ENCODE results near the gene WSB2. TPM values are rescaled to one million over a fixed set of nuclear protein-coding genes. Genes with fewer than 3 reads are reported as not detected.

Gene WSB2
- total RNA-seq, 2 experiments from 2014 or later: 57.7 to 58.2 TPM

GRCh38 chr12:118052324-118053070 is 8.5 kb downstream of the WSB2 start:
- Mint-ChIP-seq H3K27me3 (no peaks in the 10 kb centered on the region), H3K27ac (peak overlapping the region; percentile 83), H3K4me3 (peak overlapping the region; percentile 37), H3K36me3 (ENCODE audit: low read depth) (peaks cover 48% of the 10 kb centered on the region), H3K9me3 (ENCODE audit: low read depth) (no peaks in the 10 kb centered on the region), H3K4me1 (peaks cover 44% of the 10 kb centered on the region)
- POLR2A ChIA-PET: interaction anchor here (0.5 to 0.6 kb wide), 2 partner anchors 36 to 70 kb away, joined by 3 read pairs; partner anchors contain the start of gene RFC5
- DNase-seq (peak; percentile 69), ATAC-seq (peak; percentile 60)
- CTCF ChIA-PET: interaction anchor here (6.0 kb wide), 1 partner anchor 16 kb away, joined by 48 read pairs; no protein-coding TSS in a partner anchor
- intact Hi-C loops (cut with DNase I, micrococcal nuclease): loop anchor here (1.0 kb wide), 2 partner anchors 8 to 17 kb away; no protein-coding TSS in a partner anchor

DNA sequence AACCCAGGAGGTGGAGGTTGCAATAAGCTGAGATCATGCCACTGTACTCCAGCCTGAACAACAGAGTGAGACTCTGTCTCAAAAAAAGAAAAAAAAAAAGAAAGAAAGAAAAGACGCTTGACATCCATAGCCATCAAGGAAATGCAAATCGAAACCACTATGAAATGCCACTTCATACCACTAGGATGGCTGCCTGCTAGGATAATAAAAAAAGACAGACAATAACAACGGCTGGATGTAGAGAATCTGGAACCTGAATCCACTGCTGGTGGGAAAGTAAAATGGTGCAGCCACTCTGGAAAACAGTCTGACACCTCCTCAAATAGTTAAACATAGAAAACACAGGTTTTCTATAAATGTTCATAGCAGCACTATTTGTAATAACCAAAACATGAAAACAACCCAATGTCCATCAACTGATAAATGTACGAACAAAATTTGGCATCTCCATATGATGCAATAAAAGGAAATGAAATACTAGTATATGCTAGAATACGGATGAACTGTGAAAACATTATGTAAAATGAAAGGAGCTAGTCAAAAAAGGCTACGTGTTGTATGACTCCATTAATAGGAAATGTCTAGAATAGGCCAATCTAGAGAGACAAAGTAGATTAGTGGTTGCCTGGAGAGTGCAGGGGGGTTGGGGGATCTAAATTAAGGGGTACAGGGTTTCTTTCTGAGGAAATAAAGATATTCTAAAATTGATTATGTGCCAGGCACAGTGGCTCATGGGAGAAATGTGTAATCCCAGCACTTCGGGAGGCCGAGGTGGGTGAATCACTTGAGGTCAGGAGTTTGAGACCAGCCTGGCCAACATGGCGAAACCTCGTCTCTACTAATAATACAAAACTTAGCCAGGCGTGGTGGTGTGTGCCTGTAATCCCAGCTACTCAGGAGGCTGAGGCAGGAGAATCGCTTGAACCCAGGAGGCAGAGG is 9.7 kb downstream of the WSB2 start:
- POLR2A ChIA-PET: interaction anchor here (0.6 kb wide), 1 partner anchor 8 kb away, joined by 3 read pairs; no protein-coding TSS in a partner anchor
- peak overlapping the region; percentile 83 for H3K27ac Mint-ChIP-seq
- ATAC-seq (peak; percentile 15), DNase-seq (no peak)
- peak overlapping the region; percentile 15 for H3K4me3 Mint-ChIP-seq
- H3K9me3 Mint-ChIP-seq (ENCODE audit: low read depth): no peaks in the 10 kb centered on the region
- CTCF ChIA-PET: interaction anchor here (1.0 kb wide), 1 partner anchor 12 kb away, joined by 4 read pairs; no protein-coding TSS in a partner anchor
- H3K4me1 Mint-ChIP-seq: peaks cover 48% of the 10 kb centered on the region
- intact Hi-C loops (cut with DNase I, micrococcal nuclease): no loop called here
- no peaks in the 10 kb centered on the region for H3K27me3 Mint-ChIP-seq
- H3K36me3 Mint-ChIP-seq (ENCODE audit: low read depth): peaks cover 49% of the 10 kb centered on the region

DNA sequence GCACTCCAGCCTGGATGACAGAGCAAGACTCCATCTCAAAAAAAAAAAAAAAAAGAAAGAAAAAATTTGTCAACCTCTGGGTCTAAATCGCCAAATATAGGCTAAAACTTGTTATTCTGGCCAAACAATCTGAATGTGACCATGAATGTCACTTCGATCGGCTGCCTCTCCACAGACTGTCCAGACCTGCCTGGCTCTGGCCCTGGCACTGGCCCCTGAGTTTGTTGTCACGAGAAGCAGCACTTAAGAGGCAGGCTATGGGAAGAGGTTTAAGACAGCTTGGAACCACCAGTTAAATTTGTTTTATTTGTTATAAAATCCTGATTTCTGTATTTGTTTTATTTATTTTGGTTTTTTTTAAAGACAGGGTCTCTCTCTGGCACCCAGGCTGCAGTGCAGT is 14.5 kb downstream of the WSB2 start:
- Mint-ChIP-seq H3K36me3 (ENCODE audit: low read depth) (peaks cover 69% of the 10 kb centered on the region), H3K4me1 (peaks cover 59% of the 10 kb centered on the region), H3K4me3 (no peak overlapping the region), H3K27ac (peak overlapping the region; percentile 91), H3K9me3 (ENCODE audit: low read depth) (no peaks in the 10 kb centered on the region), H3K27me3 (no peaks in the 10 kb centered on the region)
- DNase-seq (no peak), ATAC-seq (no peak)
- ChIA-PET POLR2A (interaction anchor here (0.6 kb wide), 1 partner anchor 29 kb away, joined by 10 read pairs; no protein-coding TSS in a partner anchor), CTCF (interaction anchor here (1.2 to 1.9 kb wide), 4 partner anchors 10 to 330 kb away, joined by 3 to 9 read pairs (median 5); partner anchors contain the start of gene SUDS3)
- intact Hi-C loops (cut with DNase I, micrococcal nuclease): loop anchor here in 1 of 2 experiments (10.0 kb wide), 1 partner anchor 1968 kb away; no protein-coding TSS in a partner anchor

GRCh38 chr12:118044577-118044976 is 16.4 kb downstream of the WSB2 start:
- peaks cover 54% of the 10 kb centered on the region for H3K4me1 Mint-ChIP-seq
- H3K27ac Mint-ChIP-seq: peak overlapping the region; percentile 97
- H3K36me3 Mint-ChIP-seq (ENCODE audit: low read depth): peaks cover 61% of the 10 kb centered on the region
- ChIA-PET CTCF (interaction anchor here (0.8 to 1.8 kb wide), 7 partner anchors 8 to 169 kb away, joined by 4 to 10 read pairs (median 5); no protein-coding TSS in a partner anchor), POLR2A (interaction anchor here (0.6 to 2.6 kb wide), 10 partner anchors 9 to 1969 kb away, joined by 3 to 18 read pairs (median 4); partner anchors contain the start of gene WSB2)
- ATAC-seq (no peak), DNase-seq (no peak)
- H3K9me3 Mint-ChIP-seq (ENCODE audit: low read depth): no peaks in the 10 kb centered on the region
- intact Hi-C loops (cut with DNase I, micrococcal nuclease): loop anchor here (1.0 to 10.0 kb wide), 4 partner anchors 8 to 1970 kb away; partner anchors contain the start of gene RFC5 (in 1 of the 2)
- H3K4me3 Mint-ChIP-seq: peak overlapping the region; percentile 33
- no peaks in the 10 kb centered on the region for H3K27me3 Mint-ChIP-seq

DNA sequence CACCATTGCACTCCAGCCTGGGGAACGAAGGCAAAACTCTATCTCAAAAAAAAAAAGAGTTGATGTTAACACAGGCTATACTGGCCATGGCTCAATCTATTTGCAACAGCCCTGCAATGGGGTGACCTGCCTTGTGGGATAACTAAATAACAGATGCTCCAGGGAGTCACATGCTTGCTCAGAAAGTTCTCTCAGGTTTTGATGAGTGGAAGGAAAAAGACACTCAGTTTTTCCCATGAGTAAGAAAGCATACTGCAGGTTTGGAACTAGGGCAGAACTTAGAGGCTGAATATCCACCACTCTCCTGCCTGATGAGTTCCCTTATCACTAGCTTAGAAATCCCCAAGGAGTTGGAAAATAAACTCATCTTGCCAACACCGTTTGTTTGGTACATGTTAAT is 16.9 kb downstream of the WSB2 start:
- DNase-seq (peak; percentile 51), ATAC-seq (peak; percentile 67)
- intact Hi-C loops (cut with DNase I, micrococcal nuclease): loop anchor here (1.0 to 10.0 kb wide), 4 partner anchors 8 to 1971 kb away; partner anchors contain the start of gene RFC5 (in 1 of the 2)
- no peaks in the 10 kb centered on the region for H3K27me3 Mint-ChIP-seq
- ChIA-PET CTCF (interaction anchor here (1.4 to 1.8 kb wide), 4 partner anchors 10 to 169 kb away, joined by 4 to 7 read pairs (median 5); no protein-coding TSS in a partner anchor), POLR2A (interaction anchor here (0.6 to 2.6 kb wide), 9 partner anchors 8 to 1970 kb away, joined by 3 to 18 read pairs (median 5); partner anchors contain the start of gene WSB2)
- H3K36me3 Mint-ChIP-seq (ENCODE audit: low read depth): peaks cover 60% of the 10 kb centered on the region
- peak overlapping the region; percentile 97 for H3K27ac Mint-ChIP-seq
- H3K9me3 Mint-ChIP-seq (ENCODE audit: low read depth): no peaks in the 10 kb centered on the region
- peaks cover 53% of the 10 kb centered on the region for H3K4me1 Mint-ChIP-seq
- peak overlapping the region; percentile 33 for H3K4me3 Mint-ChIP-seq

DNA sequence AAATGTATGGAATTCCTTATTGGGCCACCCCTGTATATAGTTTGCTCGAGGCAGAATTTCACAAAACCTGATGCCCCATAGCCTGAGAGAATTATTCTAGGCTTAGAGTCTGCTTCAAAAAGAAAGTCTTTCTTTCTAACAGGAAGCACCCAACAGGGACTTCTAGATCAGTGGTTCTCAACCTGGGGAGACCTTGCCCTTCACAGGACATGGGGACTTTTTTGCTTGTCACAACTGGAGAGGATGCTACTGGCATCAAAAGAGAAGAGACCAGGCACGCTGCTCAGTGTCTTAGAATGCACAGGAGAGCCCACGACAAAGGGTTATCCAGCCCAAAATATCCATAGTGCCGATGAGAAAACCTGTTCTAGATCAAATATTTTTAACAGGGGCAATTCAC is 18.9 kb downstream of the WSB2 start:
- H3K4me1 Mint-ChIP-seq: peaks cover 60% of the 10 kb centered on the region
- H3K36me3 Mint-ChIP-seq (ENCODE audit: low read depth): peaks cover 70% of the 10 kb centered on the region
- no peak overlapping the region for H3K4me3 Mint-ChIP-seq
- H3K9me3 Mint-ChIP-seq (ENCODE audit: low read depth): no peaks in the 10 kb centered on the region
- ATAC-seq (no peak), DNase-seq (no peak)
- CTCF ChIA-PET: no interaction called here
- H3K27ac Mint-ChIP-seq: peak overlapping the region; percentile 88
- H3K27me3 Mint-ChIP-seq: no peaks in the 10 kb centered on the region
- POLR2A ChIA-PET: no interaction called here
- intact Hi-C loops (cut with DNase I, micrococcal nuclease): loop anchor here in 1 of 2 experiments (10.0 kb wide), 1 partner anchor 1973 kb away; no protein-coding TSS in a partner anchor

DNA sequence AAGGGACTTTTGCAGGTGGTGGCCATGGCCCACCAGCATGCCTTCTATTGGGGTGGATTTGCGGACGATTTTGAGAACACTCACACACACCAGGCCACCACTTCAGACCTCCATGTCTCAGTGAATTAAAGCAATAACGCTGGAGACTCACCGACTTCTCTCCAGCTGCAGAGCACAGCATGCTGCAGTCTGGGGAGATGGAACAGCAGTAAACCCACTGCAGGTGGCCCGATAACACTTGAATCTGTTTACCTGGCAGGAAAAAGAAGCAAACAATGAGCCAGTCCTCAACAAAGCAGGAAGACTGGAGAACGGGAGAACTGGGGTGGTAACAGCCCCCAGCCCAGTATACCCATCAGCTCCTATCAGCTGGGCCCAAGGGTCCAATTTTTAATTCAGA is 22.8 kb downstream of the WSB2 start:
- Mint-ChIP-seq H3K4me1 (peaks cover 62% of the 10 kb centered on the region), H3K9me3 (ENCODE audit: low read depth) (peaks cover 2% of the 10 kb centered on the region), H3K36me3 (ENCODE audit: low read depth) (peaks cover 83% of the 10 kb centered on the region), H3K27ac (peak overlapping the region; percentile 19), H3K27me3 (no peaks in the 10 kb centered on the region), H3K4me3 (no peak overlapping the region)
- intact Hi-C loops (cut with DNase I, micrococcal nuclease): loop anchor here in 1 of 2 experiments (5.0 to 10.0 kb wide), 2 partner anchors 161 to 1953 kb away; no protein-coding TSS in a partner anchor
- CTCF ChIA-PET: interaction anchor here (5.9 kb wide), 1 partner anchor 17 kb away, joined by 48 read pairs; no protein-coding TSS in a partner anchor
- ATAC-seq (no peak), DNase-seq (no peak)
- POLR2A ChIA-PET: no interaction called here

- Mint-ChIP-seq H3K27me3 (no peaks in the 10 kb centered on the region), H3K36me3 (ENCODE audit: low read depth) (peaks cover 80% of the 10 kb centered on the region), H3K9me3 (ENCODE audit: low read depth) (peaks cover 2% of the 10 kb centered on the region), H3K4me1 (peaks cover 59% of the 10 kb centered on the region), H3K4me3 (no peak overlapping the region), H3K27ac (peak overlapping the region; percentile 89)
- DNase-seq (no peak), ATAC-seq (no peak)
- ChIA-PET CTCF (interaction anchor here (0.7 to 5.9 kb wide), 4 partner anchors 9 to 23 kb away, joined by 3 to 48 read pairs (median 4); no protein-coding TSS in a partner anchor), POLR2A (interaction anchor here (0.6 to 3.1 kb wide), 3 partner anchors 8 to 841 kb away, joined by 8 to 14 read pairs (median 9); no protein-coding TSS in a partner anchor)
- intact Hi-C loops (cut with DNase I, micrococcal nuclease): loop anchor here in 1 of 2 experiments (5.0 to 10.0 kb wide), 2 partner anchors 160 to 1952 kb away; no protein-coding TSS in a partner anchor
Measured at GRCh38 chr12:118036672-118037411, 24.1 kb downstream of the WSB2 start.

DNA sequence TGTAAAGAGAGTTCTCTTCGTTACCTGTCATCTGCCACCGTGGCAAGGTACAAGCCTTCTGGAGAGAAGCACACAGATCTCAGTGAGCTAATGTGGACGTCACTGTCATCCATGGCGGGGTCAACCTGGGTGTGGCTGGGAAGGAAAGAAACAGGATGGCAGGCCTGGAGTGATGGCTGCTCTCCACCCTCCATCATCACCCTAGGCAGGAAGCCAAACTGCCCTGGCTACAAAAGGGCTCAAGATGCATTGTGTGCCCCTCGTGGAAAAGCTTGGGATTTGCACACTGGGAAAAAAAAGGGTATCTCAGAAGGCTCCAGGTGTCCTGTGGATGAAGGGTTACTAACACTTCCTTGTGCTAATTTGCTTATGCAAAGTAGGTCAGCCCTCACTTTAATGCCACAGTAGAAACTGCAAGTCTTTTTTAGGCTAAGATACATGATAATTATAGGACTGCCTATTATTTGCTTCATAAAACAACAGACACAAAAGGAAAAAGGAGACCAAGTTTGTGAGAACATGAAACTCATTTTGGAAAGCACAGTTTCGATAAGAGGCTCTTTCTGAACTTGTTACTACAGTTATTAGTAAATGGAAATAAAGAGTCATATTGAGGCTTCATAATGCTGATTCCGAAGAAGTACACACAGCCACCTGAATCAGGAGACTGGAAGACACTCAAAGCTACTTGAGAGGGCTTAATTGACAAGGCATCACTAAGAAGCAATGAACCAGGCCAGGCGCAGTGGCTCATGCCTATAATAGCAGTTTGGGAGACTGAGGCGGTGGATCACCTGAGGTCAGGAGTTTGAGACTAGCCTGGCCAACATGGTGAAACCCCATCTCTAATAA is 25.6 kb downstream of the WSB2 start:
- intact Hi-C loops (cut with DNase I, micrococcal nuclease): loop anchor here (1.0 to 10.0 kb wide), 7 partner anchors 9 to 1951 kb away; partner anchors contain the start of genes RFC5 (in 1 of the 2) and WSB2 (in 1 of the 2)
- H3K4me3 Mint-ChIP-seq: peak overlapping the region; percentile 22

More for the DNA sequence above, 25.6 kb downstream of the WSB2 start:
- Mint-ChIP-seq H3K4me1 (peaks cover 55% of the 10 kb centered on the region), H3K27me3 (no peaks in the 10 kb centered on the region), H3K27ac (peak overlapping the region; percentile 89), H3K9me3 (ENCODE audit: low read depth) (peaks cover 2% of the 10 kb centered on the region), H3K36me3 (ENCODE audit: low read depth) (peaks cover 81% of the 10 kb centered on the region)
- POLR2A ChIA-PET: interaction anchor here (0.6 to 3.1 kb wide), 7 partner anchors 8 to 69 kb away, joined by 3 to 14 read pairs (median 3); partner anchors contain the start of gene WSB2
- peak; percentile 60 for DNase-seq
- peak; percentile 89 for ATAC-seq
- CTCF ChIA-PET: interaction anchor here (1.0 to 5.9 kb wide), 8 partner anchors 10 to 161 kb away, joined by 3 to 48 read pairs (median 5); partner anchors contain the start of gene RFC5
